ENCODE data around the gene FHIT.

FHIT gene

DNA sequence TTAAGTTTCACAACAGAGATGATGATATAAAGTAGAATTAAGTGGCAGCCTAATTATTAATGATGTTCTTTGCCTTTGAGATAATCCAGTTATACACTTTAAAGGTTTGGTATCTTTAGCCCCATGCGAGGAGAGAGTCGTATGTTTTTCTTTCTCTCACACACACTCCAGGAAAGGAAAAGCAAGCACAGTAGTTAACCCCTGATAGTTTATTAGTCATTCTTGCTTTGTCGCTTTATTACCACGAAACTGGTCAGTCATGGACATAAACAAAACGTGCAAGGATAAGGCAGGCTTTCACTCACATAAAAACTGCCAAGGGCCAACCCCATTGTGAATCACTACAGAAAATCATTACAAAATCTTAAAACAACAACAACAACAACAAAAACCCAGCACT is 866.9 kb downstream of the FHIT start:
- no peak for DNase-seq

DNA sequence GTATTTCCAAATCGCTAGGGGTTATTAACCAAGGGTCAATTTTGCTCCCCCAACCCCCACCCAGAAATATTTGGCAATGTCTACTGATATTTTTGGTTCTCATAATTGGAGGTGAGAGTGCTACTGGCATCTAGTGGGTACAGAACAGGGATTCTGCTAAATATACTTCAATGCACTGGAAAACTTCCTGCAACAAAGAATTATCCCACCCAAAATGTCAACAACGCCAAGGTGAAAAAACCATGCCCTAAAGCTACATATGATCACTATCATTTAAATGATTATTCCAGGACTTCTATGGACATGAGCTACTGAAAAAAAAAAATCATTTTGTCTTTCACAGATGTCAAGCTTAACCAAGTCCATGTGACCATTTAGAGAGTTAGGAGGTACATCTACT is 867.9 kb downstream of the FHIT start:
- no peak for DNase-seq

DNA sequence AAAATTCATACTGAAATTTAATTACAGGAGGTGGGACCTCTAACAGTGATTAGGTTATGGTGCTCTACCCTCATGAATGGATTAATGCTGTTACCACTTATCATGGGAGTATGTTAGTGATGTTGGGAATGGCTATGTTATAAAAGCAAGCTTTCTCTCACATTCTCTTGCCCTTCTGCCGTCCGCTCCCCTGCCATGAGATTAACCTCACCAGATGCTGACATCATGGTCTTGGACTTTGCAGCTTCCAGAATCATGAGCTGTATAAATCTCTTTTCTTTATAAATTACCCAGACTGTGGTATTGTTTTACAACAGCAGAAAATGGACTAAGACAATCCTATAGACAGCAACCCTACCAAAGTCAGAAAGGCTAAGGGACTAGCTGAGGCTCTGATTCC is 884.8 kb downstream of the FHIT start:
- DNase-seq: no peak

DNA sequence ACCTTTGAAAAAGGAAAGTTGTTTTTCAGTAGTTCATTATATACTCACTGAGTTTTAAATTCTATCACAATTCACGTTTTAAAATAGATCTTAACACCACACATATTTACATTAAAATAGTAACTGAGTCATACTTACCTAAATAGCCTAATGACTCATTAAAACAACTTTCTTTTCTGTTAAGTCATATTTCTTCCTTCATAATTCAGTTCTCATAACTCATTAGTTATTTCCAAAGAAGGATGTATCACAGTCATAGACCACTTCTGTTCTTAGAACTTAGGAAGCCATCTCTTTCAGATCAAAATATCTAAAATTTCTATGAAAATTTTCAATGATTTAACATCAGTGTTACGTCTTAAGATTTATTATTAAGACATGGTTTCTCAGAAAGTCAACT is 885.9 kb downstream of the FHIT start:
- no peak for DNase-seq

DNA sequence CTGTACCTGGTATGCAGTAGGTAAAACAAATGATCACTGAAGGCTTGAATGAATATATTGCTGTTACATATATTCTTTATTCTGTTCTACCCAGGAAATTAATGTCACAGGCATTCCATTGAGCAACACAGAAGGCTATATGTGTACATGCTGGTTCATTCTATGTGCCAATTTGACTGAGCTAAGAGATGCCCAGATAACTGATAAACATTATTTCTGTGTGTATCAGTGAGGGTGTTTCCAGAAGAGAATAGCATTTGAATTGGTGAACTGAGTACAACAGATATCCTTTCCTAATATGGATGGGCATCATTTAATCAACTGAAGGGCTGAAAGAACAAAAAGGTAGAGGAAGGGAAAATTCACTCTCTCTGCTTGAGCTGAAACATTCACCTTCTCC is 886.8 kb downstream of the FHIT start:
- DNase-seq: no peak

DNA sequence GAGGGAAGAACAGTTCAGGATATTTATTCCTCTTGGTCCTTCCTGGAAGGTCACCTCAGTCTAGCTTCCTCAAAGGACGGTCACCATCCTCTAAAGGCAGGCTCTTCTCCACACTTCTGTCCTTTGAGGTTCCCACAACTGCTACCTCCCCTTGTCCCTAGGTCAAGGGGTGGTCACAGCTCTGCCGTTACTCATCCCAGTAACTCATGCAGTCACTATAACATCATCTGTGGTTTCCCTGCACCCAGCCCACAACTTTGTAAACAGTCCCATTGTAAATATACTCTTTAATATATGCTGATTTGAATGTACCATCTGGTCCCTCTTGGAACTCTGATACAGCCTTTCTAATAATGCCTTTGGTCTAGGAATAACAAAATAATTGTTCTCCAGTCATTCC is 887.4 kb downstream of the FHIT start:
- no peak for DNase-seq

DNA sequence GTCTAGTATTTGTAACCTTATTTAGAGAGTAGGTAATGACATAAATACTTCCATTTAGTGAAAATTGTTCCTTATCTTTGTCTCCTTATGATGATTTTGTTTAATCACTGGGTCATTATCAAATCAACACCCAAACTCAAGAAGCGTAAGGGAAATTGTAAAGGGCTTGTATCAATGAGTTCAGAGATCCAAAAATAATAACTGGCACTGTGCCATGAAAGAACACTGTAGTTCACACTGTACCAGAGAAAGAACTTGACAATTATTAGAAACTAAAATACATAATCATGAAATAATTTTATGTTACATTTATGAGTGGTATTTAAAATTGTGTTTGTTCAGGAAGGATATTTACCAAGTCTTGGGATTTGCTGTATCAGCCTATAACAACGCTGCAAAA is 895.4 kb downstream of the FHIT start:
- peak; percentile 84 for DNase-seq

DNA sequence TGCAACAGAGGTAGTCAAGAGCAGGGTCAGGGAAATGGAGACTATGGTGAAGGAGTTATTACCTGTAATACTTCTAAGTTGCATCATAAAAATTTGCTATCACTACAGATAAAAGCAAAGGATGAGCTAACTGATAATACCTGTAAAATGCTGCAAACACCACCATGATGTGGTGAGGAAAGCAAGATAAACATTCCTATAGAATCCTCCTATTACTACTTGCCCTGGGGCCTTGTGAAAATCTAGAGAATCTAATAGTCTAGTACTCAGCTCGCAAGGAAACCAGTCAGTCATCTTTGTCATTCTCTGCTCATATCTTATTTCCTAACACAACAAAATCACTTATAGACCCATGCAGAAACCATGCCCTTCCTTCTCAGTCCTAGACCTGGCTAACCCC is 899.8 kb downstream of the FHIT start:
- DNase-seq: no peak

DNA sequence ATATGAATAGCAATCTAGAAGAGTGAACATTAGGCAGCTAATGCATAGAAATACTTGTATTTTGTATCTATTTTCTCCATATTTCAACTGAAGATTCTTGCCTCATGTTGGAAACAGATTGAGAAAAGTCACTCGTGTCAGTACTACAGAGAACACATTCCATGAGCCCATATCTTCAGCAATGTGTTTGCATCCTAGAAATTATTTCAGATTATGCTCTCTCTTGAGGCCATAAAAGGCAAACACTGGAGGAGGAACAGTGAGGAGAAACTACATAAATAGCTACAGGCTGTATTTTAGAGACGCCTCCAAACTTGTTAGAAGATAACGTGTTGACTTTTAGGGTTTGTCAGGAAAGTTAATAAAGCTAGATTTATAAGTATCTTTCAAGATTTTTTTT is 906.9 kb downstream of the FHIT start:
- DNase-seq: no peak

DNA sequence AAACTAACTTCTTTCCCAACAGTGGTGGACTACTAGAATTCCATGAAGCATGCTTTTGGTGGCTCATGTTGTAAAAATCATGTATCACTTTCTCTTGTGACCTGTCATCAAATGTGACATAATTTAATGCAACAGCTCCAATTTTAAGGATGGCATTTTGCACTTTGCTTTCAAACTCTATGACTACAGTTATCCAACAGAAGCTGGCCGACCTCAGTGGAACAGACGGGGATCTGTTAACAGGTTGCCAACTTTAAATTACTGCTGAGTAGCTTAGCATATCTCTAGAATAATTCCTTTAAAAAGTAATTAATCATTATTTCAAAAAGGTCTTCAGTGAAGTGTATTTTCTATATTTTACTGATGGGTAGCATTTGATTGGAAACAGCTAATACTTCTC is 907.4 kb downstream of the FHIT start:
- DNase-seq: no peak

DNA sequence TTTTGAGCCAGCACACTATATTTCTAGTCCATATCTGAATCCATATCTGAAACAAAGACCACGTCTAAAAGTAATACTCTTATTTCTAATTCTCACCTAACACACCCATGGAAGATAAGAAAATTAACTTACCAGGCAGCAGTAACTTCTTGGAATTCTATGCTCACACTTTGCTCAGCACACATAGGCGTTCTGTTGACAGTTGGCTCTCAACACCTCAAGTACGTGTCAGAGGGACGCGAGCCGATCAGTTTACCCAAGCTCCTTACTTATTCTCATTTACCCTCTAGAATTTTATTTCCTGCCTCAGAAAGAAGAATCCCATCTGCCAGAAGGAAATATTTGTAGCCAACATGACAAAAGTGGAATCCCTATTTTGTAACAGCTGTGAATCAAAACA is 911.9 kb downstream of the FHIT start:
- no peak for DNase-seq

DNA sequence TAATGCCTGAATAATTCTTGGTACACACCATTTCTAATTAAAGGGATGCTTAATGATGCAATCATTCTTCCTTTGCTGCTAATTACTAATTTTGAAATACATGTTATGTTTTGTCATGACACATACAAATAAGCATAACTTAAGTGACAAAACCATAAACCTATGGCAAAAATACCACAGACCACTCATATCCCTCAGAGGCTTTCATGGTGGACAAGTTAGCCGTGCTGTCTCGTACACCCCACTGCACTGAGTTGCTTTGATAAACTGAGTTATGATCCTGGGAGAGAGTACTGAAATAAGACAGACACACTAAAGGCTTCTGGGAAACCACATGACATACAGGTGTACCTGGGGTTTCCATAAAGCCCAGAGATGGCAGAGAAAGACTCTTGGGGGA is 913.8 kb downstream of the FHIT start:
- DNase-seq: no peak

DNA sequence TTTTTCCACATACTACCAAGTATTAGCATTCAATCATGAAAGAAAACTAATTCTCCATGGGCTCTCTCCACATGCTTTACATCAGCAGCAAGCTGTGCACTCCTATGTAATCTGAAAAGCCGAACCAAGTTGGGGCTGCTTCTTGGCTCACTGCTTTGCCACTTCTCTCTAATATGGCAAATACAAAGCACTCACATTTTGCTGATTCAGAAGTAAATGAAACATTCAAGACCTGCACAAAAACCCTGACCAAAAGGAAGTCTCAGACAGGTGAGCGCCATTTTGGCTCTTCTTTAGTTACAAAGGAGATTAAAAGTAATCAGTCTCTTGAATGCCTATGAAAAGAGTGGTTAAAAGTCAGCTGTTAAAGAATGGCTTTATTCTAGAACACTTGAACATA is 915.2 kb downstream of the FHIT start:
- no peak for DNase-seq

DNA sequence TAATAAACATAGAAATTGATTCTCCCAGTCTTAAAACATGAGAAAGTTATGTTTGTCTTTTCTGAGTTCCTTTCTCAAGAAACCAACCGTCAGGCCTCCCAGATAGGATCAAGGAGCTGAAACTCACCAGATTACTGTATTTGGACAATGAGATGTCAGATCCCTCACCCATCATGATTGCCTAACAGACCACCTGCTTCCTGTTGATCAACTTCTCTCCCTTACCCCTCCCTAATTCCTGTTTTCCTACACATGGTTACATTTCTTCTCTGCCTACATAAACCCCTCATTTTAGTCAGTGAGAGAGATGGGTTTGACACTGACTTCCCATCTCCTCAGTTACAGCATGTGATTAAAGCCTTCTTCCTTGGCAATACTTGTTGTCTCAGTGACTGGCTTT is 917.5 kb downstream of the FHIT start:
- no peak for DNase-seq

DNA sequence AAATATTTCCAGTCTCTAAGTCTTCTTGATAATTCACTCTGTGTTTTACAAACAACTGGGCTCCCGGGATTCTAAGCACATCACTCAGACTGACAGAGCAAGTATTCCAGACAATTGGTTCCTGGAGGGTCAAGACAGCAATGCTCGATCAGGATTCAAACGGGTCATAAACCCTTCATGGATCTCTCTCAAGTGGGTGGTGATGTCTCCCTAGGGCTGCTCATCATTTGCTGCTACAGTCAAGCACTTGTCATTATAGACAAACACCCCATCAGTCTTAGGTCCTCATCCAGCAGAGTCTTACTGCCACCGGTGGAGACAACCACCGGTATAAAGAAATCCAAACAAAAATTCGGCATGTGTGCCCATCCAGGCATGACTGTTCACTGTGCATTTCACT is 921.1 kb downstream of the FHIT start:
- DNase-seq: no peak

DNA sequence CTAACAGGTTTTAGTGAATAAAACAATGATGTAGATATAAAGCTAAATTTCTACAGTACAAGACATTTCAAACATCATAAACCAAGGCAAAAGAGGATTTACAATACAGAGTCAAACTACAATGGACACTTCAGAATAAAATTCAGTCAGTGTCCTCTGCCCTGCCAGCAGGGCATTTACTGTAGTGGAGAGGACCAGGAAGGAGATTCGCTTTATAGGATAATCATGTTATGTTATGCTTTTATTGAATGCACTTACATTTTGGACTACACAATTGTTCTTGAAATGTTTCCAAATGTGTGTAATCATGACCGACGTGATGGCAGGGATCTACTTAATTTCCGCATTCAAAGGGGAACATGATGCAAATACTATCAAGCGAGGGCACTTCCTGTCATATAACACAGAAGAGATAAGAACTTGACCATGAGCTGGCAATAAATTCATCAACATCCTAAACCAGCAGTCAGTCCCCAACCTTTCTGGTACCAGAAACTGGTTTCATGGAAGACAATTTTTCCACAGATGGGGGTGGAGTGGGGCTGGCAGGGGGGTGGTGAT is 925.6 kb downstream of the FHIT start:
- DNase-seq: no peak

DNA sequence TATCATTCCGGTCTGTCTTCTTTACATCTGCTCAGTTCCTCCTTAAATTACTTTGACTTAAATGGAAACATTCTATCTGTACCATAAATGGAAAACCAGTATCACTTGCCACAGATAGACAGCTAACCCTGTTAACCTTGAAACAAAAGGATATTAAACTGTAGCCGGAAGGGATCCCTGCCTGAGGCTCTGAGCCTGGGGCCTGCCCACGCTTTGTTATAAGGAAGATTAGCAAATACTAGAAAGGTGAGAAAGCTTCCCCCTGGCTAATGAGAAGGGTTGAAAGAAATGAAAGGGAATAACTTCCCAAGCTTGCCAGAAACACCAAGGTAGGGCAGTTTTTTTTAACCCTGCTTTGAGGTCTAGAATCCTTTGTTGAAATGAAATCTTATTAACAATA is 927.6 kb downstream of the FHIT start:
- no peak for DNase-seq

DNA sequence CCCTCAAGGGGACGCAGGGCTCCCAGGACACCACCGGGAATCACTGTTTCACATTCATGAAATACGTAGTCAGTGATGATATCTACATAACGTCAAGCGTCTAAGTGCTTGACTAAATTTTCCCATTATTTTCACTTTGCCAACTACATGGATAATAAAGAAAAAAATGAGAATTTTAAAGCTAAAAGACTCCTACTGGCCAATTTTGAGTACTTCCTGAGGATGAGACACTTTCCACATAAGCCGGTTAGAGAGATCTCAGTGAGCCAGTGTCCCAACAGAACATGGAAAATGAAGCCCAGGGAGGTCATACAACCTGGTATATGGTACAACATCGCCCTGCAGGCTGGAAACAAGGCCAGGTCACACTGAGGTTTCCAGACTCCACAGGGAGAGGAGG is 928.1 kb downstream of the FHIT start:
- DNase-seq: no peak

DNA sequence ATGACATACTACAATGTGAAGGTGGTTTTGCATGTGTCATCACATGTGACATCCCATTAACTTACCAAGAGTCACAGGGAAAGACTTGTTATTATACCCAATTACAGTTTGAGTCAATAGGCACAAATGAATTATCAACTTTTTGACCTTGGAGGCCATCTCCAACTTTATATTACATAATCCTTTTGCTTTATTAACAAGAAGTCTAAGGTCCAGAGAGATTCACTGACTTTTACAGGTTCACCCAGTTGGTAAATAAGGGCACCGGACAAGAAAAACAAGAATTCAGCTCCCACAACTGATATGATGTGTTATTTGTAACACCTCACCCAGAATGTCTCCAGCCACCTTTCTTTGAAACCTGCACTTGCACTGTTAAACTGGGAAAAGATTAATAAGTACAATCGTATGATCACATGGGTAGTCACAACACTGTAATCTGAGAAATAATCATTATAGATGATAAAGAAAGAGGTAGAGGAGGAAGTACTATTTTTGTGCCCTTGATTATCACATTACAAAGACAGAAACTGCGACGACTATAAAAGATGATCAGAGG is 928.9 kb downstream of the FHIT start:
- DNase-seq: no peak

DNA sequence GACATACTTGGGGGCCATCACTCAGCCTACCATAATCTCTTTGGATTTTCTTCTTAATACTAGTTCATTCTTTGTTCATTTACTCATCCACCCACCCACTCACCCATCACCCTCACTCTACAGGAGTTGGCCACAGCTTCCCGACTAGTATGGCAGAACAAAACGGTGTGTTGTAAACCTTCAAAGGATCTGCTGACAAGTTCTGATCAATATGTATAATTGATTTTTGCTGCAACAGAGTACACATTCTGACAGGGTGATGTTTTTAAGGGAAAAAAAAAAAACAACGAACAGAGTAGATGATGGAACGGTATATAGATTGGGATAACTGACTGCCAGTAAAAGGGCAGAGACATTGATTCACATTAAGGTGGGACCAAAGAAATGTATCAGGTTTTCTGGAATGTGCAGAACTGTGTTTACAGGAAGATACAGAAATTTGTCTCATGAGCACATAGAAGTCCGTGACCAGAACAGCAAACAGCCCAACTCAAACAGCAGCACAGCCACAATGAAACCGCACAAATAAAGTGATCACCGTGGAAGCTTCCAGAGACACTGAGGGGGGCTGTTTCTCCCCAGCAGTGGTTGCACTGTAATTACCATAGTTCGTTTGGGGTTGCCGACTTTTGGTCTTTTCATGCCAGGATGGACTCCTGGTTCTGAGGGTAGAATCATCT is 931.9 kb downstream of the FHIT start:
- no peak for DNase-seq

DNA sequence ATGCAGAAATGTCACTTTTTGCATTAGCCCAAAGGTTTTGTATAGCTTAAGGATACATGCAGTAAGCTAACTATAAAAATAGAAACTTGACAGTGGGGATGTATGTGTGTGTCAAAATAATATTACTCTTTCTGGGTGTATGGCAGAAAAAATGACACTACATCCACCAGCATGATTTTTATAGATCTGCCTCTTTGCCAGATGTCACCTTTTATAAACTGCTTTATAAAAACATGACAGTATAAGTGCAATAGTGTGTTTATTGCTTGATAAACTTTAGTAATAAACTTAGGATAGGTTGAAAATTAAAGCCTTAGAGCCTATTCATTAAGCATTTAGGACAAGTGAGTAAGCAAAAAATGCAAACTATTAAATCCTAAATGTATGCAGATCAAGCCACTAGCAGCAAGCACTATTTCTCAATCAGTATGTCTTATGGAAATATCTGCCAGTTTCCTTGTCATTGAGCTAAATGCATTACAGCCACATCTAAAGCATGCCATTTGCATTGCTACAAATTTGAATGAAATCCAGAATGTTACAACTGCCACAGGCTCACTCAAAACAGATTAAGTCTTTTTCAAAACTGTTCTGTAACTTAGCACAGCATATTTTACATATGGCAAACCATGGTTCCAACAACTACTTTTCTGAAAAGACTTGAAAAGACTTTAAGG is 935.0 kb downstream of the FHIT start:
- no peak for DNase-seq

DNA sequence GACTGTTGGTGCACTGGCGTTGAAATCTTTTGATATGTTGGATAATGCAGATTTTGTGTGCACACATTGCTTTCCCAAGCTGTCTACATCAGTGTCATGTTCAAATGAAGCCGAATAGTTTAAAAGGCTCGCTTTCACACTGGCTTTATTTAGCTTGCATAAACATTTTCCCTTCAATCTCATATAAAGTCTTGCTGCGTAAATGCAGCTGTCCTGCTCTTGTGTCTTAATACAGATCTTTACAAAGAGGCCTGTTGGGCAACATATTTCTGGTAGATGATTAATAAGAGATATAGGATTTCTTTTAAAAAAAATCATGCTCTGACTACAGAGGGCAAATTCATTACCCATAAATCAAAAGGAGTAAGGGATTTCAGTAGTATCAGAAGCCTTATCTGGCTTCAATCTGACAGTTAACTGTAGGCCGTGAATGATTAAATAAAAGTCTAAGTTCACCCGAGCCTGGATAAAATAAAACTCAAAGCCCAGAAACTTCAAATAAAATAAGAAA is 937.2 kb downstream of the FHIT start:
- DNase-seq: no peak

DNA sequence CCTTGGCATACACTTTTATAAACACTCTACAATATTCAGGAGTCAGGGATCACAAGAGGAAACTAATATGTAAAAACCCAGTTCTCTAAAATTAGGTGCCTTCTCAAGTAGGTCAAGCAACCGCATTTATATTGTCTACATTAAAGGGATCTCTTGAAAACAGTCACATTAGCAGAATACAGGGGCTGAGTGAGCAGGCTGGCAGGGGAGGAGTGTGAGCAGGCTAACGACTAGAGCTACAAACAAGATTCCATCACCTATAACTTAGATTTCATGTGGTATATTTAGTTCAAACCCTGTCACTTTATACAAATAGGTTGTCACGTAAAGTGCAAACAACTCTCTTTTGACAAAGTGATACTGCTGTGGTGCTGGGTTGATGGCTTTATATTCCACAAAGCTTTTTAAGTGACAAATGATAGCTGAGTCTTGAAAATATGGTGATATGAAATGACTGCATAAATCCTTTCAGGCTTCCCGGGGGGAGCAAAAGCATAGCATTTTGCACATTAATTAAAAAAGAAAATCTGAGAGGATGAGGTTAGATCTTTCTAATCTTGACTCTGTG is 937.9 kb downstream of the FHIT start:
- DNase-seq: no peak
